AG04450 (cell line): Measurements from ENCODE around the gene CNTNAP2. TPM values are rescaled to one million over a fixed set of nuclear protein-coding genes. Genes with fewer than 3 reads are reported as not detected.
A peak's percentile ranks its signal among the peaks of the same experiment; 100 is the strongest.

Source experiments
- CTCF ChIA-PET: fragments of 300-600, 350-600 bp; formaldehyde crosslinking; extraction: SDS; loops from one replicate; lab custom pipeline; 2022; ENCODE audit warnings: antibody characterized with exemption, inconsistent platforms; lab: Charles Lee
- POLR2A ChIA-PET: fragments of 350-600 bp; formaldehyde crosslinking; extraction: SDS; loops from one replicate; lab custom pipeline; 2021; ENCODE audit warnings: antibody characterized with exemption, inconsistent platforms; lab: Yijun Ruan, JAX
- DNase-seq: peaks from one replicate; pipeline ENCODE4 v3.0.0-alpha.2; 2011; ENCODE audit warnings: low read depth, low spot score
- H3K27ac ChIP-seq: one replicate; pipeline ENCODE4 v1.5.1; 2012; ENCODE audit warnings: low read depth, low read length, control low read depth
- H3K27me3 ChIP-seq: one replicate; pipeline ENCODE4 v1.6.0; 2012; ENCODE audit warnings: low read length; ENCODE audit not compliant: control insufficient read depth, insufficient read depth
- H3K4me3 ChIP-seq: 2 replicates; pipeline ENCODE4 v1.5.1; 2011; ENCODE audit warnings: mild to moderate bottlenecking, low read depth, low read length, control low read depth
- H3K9me3 ChIP-seq: 2 replicates; pipeline ENCODE4 v1.5.1; 2012; ENCODE audit warnings: low read length; ENCODE audit not compliant: control insufficient read depth, insufficient read depth
- CTCF ChIP-seq: IDR thresholded peaks from 2 replicates; pipeline ENCODE4 v1.5.1; 2011; ENCODE audit warnings: low read depth, low read length, control low read depth, inconsistent platforms
- polyA plus RNA-seq: library from polyadenylated mRNA; depleted of rRNA; stranded (reverse); fragments of >200 nt; gene quantifications from 2 replicates; pipeline ENCODE4 v1.2.3, GENCODE V29; 2011

CNTNAP2 gene
- polyA plus RNA-seq, 1 experiment: not detected

DNA sequence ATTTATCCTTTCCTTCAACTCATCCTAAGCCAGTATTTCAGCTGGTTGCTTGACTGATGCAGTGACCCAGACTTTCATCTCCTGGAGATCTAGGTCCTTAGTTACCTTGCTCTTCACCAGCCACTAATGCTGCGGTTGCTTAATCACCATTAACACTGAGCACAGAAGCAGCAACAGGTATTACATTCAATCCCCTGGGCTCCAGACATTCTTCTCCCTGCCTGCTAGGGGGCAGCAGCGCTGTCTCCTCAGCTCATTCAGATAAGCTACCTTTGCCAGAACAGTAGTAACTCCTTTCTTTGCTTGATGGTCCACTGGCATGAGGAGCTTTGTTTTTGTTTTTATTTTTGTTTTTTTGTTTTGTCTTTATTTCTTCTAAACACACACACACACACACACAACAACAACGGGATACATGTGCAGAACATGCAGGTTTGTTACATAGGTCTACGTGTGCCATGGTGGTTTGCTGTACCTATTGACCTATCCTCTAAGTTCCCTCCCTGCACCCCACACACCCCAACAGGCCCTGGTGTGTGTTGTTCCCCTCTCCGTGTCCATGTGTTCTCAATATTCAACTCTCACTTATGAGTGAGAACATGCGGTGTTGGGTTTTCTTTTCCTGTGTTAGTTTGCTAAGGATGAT is 1430.8 kb downstream of the CNTNAP2 start:
- Histone ChIP-seq H3K27me3 (no peaks in the 10 kb centered on the region), H3K4me3 (no peak overlapping the region), H3K9me3 (no peaks in the 10 kb centered on the region), H3K27ac (no peak overlapping the region)
- no peak for DNase-seq
- CTCF ChIA-PET: interaction anchor here (0.6 to 1.2 kb wide), 6 partner anchors 8 to 425 kb away, joined by 3 to 5 read pairs (median 4); no protein-coding TSS in a partner anchor
- peak; percentile 52 for TF ChIP-seq CTCF
- POLR2A ChIA-PET: no interaction called here

DNA sequence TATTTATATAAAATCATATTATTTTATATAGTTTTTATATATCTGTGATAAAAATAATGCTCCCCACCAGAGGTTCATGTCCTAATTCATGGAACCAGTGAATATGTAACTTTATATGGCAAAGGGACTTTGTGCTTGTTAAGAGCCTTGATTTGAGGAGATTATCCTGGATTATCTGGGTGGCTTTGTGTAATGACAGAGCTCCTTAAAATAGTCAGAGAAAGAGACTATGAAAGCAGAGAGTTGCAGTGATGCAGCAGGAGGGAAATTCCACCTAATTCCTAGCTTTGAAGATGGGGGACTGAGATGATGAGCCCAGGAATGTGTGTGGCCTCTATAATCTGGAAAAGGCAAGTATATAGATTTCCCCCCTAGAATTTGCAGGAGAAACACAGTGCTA is 1439.7 kb downstream of the CNTNAP2 start:
- ChIA-PET POLR2A (no interaction called here), CTCF (interaction anchor here (0.5 kb wide), 1 partner anchor 468 kb away, joined by 5 read pairs; no protein-coding TSS in a partner anchor)
- no peak for DNase-seq
- Histone ChIP-seq H3K4me3 (no peak overlapping the region), H3K27me3 (no peaks in the 10 kb centered on the region), H3K9me3 (no peaks in the 10 kb centered on the region), H3K27ac (no peak overlapping the region)
- TF ChIP-seq CTCF: no peak

DNA sequence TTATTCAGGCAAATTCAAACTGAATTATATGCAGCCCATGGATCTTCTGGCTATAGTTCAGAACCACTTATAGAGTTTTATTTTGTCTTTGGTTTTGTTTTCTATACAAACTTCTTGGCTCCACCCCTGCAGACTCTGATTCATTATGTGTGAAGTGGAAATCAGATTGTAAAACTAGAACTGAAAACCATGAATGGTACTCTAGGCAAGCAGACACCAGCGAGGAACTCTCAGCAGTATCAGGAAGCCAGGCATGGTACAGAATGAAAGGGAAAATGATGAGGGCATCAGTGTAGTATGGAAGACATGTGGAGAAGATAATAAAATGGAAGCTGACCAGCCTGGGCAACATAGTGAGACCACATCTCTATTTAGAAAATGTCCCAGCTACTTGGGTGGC is 1447.1 kb downstream of the CNTNAP2 start:
- Histone ChIP-seq H3K9me3 (no peaks in the 10 kb centered on the region), H3K4me3 (no peak overlapping the region), H3K27ac (no peak overlapping the region), H3K27me3 (no peaks in the 10 kb centered on the region)
- ChIA-PET POLR2A (no interaction called here), CTCF (interaction anchor here (0.9 kb wide), 1 partner anchor 16 kb away, joined by 3 read pairs; no protein-coding TSS in a partner anchor)
- no peak for TF ChIP-seq CTCF
- no peak for DNase-seq

GRCh38 chr7:147564786-147565476 is 1448.3 kb downstream of the CNTNAP2 start:
- H3K9me3 ChIP-seq: no peaks in the 10 kb centered on the region
- ChIA-PET POLR2A (no interaction called here), CTCF (interaction anchor here (0.9 kb wide), 1 partner anchor 18 kb away, joined by 3 read pairs; no protein-coding TSS in a partner anchor)
- H3K27ac ChIP-seq: no peak overlapping the region
- no peak for TF ChIP-seq CTCF
- H3K27me3 ChIP-seq: no peaks in the 10 kb centered on the region
- H3K4me3 ChIP-seq: no peak overlapping the region
- no peak for DNase-seq

DNA sequence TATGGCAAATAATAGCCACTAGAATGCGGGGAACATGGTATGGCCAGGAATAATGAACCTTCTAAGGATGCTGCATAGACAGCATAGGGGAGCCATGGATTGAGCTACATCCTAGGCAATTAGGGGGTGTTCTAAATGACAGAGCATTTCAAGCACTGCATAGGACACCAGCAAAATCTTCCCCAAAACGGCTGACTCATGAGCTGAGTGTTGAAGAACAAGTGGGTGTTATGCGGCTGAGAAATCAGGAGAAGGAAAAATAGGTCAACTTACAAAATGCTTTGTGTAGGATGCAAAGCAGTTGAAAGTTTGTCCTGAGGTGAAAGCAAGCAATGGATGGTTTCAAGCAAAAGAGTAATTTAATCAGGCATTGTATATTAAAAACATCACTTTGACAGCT is 1450.4 kb downstream of the CNTNAP2 start:
- no peaks in the 10 kb centered on the region for H3K9me3 ChIP-seq
- no peaks in the 10 kb centered on the region for H3K27me3 ChIP-seq
- no peak for DNase-seq
- CTCF ChIA-PET: no interaction called here
- H3K4me3 ChIP-seq: no peak overlapping the region
- no peak overlapping the region for H3K27ac ChIP-seq
- POLR2A ChIA-PET: no interaction called here
- no peak for TF ChIP-seq CTCF
